G401.6 (cell line): ENCODE measurements around the gene ZDHHC8.

ENCODE experiments used
- FAIRE-seq: peaks from 2 replicates; lab custom pipeline; 2012; peaks lifted over from hg19 to GRCh38; lab: Jason Lieb, UNC

Gene ZDHHC8

DNA sequence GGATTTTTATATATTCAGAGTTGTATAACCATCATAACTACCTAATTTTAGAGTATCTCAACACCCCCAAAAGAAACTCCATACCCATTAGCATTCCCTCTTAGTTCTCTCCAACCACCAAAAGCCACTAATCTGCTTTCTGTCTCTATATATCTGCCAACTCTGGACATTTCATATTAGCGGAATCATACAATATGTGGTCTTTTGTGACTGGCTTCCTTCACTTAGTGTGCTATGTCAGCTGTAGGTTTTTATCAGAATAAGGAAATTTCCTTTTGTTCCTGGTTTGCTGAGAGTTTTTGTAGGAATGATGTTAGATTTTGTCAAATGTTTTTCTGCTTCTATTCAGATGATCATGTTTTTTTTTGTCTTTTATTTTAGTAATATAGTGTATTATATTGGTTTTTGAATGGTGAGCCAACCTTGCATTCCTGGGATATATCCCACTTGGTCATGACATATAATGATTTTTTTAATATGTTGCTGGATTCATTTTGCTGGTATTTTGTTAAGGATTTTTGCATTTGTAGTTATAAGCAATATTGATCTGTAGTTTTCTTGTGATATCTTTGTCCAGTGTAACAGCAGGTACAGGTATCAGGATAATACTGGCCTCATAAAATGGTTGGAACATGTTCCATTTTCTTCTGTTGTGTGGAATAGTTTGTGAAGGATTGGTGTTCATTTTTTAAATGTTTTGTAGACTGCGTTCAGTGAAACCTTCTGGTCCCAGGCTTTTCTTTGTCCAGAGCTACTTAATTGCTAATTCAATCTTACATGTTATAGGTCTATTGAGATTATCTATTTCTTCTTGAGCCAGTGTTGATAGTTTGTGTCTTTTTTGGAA, 34.8 kb upstream of the ZDHHC8 start:
- FAIRE-seq = no peak

DNA sequence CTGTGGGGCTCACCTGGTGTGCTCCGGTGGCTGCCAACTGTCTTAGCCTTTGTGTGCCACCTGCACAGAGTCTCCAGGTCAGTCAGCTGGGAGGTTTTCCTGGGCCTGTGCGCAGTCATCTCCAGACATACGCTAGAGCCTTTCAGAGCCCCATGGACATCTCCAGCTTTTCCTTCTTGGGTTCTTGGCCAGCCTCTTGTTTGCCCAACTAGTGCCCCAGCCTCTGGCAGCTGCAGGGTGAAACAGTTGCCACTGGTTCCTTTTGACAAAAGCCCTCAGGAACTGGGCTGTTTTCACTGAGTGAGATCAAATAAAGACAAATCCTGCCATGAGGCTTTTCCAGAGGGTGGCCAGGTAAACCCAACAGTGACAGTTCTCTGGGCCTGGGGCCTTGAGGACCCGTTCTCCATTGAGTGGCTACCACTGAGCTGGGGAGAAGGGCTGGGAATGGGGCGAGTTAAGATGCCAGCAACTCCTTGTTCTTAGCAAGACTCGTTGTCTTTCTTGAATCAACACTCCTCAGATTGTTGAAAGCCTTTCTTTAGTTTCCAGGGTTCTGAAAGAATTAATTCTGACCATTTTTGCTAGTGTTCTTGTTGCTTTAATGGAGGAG, 32.4 kb upstream of the ZDHHC8 start:
- no peak for FAIRE-seq

DNA sequence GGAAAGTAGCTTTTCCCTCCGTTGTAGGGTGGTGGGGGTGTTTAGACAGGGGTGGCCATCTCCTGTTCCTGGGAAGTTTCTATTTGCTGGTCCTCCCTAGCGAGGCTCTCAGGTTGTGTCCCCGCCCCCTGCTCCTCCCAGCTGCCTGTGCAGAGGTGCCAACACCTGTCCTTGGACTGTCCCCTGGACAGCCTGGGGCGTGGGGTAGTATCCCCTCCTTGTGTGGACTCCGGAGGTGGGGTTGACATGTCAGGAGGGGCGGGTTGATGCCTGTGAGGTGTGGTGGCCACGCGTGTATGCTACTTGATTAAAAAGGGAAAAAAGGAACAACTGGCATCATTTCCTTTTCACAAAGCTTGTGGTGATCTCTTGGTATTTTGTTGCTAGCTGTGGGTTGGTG, 30.0 kb upstream of the ZDHHC8 start:
- FAIRE-seq = no peak

DNA sequence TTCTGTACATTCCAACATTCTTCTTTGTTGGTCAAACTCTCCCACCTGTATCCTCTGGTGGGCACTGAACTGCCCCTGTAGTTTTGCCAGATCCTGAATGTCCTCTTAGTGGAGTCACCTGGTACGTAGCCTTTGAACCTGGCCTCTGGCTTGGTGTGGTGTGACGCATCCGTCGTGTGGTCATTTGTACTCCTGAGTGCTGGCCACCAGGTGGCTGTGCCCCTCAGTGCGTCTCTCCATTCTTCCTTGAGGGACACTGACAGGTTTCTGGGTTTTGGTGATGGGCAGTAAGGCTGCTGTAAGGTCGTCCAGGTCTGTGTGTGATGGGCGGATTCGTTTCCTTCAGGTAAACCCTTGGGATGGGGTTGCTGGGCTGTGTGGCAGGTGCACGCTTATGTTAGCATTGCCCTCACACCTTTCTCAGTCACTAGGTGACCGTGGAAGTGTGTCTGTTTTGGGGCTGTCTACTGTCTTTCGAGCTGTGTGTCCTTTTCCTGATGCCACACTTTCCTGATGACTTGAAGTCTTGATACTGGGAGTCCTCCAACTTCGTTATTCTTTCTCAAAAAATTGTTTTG, 29.3 kb upstream of the ZDHHC8 start:
- FAIRE-seq = no peak

DNA sequence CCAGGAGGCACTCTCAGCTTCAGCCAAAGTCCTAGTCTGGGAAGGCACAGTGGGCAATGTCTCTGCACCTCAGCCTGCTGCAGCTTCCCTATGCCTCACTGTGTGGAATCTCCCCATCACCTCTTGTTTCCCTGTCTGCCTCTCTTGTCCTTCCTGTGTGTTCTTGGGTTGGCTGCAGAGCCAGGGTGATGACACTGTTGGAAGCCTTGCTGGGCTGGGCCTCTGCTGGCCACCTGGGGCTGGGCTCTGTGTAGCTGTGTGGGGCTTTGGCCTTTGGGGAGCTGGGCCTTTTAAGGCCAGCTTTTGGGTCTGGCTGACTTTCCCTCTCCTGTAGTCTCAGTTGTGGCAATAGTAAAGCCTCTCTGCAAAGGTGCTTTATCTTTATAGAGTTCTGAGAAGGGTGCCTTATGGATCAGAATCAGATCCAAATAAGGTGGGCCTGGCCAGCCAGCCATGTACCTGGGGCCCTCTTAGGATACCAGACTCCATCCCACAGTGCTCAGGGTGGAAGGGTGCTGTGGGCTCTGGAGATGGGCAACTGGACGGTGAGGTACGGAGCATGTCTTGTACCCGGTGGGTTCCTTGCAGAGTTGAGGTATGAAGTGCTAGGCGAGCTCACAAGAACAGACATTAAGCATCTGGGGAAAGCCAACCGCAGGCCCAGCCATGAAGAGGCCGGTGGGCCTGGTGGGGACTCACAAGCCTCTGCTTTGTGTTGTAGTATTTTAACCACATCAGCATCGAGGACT, 26.0 kb upstream of the ZDHHC8 start:
- no peak for FAIRE-seq

DNA sequence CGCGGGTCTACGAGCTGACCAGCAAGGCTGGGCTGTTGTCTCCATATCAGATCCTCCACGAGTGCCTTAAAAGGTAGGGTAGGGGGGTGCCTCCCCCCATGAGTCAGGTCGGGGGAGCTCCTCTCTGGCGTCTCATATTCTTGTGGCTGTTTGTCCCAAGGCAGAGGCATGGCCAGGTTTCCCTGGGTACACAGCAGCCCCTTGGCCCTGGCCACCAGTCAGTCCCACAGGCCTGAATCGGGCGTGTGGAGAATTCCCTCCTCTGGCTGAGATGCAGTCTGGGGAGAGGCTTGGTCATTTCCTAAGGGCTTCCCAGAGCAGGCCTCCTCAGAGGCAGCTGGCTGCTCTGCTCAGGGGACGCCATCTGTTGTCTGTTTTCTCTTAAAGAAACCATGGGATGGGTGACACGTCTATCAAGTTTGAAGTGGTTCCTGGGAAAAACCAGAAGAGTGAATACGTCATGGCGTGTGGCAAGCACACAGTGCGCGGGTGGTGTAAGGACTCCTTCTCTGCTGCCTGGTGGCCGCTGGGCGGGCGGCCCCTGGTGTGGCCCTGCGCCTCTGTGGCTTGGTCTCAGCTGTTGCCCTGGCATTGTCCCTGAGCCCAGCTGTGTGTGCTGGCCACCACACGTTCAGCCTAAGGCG, 25.3 kb upstream of the ZDHHC8 start:
- no peak for FAIRE-seq

DNA sequence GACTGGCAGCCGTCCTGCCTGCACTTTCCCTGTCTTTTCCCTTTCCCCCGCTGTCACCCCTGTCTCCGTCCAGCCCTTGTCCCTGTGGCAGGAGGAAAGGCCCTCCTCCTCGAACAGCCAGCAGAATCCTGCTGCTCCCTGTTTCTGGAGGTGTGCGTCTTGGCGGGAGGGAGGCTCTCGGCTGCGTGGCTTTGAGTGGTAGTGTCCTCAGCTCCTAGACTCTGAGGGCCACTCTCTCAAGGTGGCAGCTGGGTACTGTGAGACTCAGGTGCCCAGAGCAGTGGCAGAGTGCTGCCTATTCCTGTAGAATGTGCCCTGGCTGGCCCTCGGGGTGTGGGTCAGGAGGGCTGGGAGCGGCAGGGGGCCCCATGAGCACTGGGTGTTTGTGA, 24.8 kb upstream of the ZDHHC8 start:
- no peak for FAIRE-seq

DNA sequence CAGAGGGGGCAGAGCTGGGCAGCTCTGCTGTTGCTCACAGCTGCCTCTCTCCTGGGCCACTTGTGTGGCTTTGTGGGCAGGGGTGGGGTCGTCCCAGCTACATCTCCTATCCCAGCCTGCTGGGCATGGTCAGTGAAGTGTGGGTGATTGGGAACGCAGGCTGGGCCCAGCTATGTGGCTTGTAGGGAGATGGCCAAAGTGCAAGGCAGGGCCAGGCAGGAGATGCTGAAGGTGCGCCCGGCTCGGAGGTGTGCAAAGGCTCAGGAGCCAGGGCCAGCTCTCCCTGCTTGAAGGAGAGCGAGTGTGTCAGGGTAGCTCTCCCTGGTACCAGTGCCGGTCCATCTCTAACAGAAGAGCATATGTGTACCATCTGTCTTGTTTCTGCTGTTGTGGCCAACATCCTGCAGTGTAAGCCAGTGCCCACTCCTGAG, 24.1 kb upstream of the ZDHHC8 start:
- FAIRE-seq = no peak

DNA sequence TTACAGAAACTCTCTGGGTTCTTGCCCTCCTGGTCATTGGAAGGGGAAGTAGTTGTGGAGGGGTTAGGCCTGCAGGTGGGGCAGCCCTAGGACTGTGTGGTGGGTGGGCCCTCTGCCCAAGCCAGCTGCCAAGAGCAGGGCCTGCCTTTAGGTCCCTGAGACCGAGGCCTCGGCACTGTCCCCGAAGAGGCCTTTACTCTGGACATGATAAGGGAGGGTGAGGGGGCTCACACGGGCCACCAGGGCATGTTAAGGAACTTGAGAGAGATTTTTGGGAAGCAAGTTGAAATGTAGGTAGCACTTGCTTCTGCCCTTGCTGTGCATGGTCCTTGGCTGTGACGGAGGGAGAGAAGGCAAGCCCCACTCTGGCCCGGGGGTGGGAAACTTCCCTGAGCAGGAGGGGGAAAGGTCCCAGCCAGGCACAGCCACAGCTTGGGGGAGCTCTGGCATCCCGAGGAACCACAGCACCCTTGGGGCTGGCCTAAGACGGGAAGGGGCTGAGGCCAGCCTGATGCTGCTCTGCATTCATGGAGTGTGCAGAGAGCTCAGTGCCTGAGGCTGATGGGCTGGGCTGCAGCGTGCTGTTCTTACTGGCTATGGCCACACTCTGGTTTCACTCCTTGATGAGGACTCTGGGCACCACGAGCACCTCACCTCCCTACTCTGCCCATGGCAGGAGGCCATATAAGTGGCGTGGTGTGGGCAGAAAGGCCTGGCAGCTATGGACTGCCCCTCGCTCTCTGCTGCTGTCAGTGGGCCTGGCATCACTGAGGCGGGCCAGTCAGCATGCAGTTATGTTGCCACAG, 23.4 kb upstream of the ZDHHC8 start:
- FAIRE-seq = no peak

DNA sequence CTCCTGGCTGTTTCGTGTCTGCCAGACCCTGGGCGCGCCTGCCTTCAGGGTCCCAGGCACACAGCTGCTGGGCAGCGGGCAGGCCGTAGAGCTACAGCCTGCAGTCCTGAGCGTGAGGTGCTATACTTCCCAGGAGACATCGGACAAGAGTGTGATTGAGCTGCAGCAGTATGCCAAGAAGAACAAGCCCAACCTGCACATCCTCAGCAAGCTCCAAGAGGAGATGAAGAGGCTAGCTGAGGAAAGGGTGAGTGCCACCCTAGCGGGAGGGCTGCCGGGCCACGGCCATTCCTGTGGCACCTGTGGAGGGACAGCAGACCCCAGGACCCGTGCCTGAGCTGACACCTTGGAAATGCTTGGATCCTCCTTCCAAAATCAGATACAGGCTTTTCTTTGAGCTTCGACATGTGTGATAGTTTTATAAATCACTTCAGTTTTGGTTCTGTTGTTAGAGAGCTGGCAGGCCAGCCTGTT, 22.8 kb upstream of the ZDHHC8 start:
- no peak for FAIRE-seq

DNA sequence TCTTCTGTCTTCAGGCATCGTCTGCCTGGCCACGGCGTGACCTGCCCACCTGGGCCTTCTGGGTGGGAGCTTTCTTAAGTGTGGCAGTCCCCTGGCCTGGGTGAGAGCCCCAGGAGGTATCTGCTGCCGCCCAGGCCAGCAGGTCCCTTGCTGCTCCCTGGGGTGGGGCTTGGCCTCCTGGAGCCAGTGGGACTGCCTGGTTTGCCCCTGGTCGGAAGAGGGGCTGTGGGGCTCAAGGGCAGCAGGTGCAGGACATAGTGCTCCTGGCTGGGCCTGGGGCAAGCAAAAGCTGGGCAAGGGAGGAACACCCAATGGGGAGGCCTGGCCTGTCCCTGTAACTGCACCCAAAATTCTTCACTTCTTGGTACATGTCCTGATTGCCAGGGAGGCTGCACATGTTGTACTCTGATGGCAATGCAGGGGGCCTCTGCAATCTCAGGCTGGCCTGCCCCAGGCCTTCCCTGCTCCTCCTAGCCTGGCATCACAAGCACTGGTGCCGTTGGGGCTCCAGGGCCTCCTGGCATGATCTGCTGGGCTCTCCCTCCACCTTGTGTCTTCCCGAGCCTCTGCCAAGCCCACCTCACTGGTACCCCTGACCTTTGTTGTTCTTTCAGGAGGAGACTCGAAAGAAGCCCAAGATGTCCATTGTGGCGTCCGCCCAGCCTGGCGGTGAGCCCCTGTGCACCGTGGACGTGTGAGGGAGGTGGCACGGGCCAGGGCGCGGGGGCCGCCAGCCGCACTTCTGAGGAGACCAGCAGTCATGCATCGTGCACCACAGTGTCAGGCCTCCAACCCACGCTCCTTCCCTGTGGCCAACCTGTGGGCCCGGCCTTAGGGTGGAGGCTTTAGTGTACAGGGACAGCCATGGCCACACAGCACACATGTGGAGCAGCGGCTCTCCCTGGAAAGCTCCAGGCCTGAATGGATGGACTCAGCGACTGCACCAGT, 21.9 kb upstream of the ZDHHC8 start:
- FAIRE-seq = no peak

DNA sequence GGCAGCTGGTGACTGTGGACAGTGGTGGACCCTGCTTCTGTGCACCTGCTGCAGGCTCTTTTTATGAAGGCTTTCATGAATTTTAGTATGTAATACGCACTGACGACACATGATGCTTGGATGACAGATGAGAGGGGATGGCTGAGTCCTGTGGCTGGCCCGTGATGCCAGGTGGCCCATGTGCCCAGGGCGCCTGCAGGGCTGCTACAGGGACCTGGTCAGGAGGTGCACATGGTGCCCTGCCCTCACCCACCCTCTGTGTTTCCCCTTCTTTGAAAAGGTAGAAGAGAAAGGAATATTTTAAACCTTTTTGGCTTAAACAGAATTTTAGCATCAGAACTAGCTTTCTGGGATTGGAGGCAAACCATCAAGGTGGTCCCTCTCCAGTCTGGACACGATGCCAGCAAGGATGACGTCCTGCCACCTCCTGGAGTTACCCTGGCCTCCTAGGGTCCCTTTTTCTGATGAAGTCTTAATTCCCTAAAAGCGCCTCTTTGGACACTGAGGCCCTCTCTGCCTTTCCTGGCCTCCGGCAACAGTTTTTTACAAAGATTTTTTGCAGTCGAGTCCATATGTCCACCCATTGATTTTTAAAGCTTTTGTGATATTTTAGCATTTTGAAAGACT, 21.1 kb upstream of the ZDHHC8 start:
- FAIRE-seq = no peak

DNA sequence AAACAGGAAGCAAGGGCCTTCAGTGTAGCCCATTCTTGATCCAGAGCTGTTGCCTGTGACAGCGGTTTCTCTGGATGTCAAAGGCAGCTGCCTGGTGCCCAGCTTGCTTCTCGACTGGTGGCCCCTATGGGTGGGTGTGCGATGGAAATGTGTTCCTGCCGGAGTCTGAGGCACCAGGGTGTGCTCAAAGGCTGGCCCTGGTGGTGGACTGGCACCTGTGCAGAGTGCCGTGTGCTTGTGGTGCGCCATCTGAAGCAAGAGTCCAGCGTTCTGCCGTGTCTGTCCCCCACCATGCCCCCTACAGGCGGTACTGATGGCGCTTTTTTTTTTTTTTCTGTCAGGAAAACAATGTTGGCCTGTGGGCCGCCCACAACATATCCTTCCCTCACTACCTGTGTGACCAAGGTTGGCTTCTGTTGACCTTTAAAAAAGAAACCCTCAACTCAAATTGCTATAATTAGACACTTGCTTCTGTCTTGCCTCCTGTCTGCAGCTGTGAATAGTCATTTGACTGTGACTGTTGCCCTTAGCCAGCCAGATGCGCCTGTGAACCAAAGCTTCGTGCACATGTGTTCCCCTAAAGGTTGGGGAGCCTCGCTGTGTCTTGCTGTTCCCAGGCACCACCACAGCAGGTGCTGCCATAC, 20.4 kb upstream of the ZDHHC8 start:
- FAIRE-seq = peak; percentile 74

DNA sequence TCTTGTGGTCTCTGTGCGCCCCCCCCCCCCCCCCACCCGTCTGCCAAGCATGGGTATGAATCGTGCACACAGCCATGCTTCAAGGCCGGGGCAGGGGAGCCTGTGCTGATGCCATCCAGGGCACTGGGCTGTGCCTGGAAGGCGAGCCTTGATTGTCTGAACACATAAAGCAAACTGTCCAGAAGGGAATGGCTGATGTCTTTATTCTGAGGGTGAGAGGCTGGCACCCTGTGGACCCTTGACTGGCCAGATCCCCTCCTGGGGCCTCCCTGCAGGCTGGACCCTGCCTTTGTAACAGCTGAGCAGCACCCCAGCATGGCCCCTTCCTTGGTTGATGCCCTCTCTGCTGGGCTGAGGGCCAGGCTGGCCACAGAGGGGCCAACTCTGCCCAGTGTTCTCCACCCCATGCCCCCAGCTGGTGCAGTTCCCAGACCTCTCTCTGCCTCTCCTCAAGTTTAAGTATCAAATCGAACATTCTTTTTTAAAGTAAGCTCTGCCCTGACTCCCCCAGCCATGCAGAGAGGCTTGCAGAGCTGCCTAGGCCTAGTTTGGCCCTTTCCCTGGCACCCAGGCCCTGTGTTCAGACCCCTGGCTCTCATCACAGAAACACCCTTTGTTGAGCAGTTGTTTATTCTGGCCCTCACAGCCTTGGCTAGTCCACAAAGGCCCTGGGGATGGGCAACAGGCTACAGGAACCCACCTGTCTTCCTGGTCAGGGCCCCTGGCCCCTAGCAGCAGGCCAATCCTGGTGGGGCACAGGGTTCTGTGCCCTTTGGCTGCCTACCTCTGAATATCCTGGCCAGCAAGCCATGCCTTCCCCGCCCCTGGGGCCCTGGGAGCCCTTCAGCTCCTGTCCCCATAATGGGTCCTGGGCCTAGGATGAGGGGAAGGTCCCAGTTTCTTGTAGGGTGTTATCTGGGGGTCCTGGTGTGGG, 19.6 kb upstream of the ZDHHC8 start:
- no peak for FAIRE-seq

DNA sequence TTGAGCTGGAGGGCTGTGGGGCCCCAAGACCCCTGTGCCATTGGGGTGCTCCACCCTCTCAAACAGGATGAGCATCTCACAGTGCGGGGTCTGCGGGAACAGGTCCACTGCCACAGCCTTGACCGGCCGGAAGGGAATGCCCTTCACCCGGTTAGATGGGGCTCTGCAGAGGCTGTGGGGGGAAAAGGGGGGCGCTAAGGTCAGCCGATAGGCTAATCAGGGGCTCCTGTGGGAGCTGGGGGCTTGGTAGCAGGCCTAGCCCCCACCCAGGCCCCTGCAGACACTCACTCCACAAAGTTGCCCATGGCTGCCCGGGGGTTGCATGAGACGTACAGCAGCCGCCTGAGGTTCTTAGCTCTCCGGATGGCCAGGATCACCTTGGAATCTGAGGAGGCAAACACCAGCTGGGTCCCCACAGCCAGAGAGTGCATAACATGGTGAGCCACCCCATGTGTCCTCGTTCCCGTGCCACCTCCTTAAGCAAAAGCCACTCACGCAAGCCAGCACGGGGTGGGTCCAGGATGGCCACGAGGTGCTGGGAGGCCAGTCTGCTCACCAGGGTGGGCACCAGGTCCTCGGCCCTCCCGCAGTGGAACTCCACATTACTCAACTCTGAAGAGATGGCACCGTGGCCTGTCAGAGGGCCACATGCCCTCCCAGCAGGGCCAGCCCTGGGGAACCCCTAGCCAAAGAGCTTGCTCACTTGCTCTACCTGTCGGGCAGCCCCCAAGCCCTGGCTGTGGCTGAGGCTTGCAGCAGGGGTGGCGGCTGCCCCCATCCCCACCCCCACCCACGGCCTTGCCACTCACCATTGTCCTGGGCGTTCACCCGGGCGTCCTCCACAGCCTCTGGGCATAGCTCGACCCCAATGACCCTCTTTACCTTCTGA, 18.7 kb upstream of the ZDHHC8 start:
- no peak for FAIRE-seq

DNA sequence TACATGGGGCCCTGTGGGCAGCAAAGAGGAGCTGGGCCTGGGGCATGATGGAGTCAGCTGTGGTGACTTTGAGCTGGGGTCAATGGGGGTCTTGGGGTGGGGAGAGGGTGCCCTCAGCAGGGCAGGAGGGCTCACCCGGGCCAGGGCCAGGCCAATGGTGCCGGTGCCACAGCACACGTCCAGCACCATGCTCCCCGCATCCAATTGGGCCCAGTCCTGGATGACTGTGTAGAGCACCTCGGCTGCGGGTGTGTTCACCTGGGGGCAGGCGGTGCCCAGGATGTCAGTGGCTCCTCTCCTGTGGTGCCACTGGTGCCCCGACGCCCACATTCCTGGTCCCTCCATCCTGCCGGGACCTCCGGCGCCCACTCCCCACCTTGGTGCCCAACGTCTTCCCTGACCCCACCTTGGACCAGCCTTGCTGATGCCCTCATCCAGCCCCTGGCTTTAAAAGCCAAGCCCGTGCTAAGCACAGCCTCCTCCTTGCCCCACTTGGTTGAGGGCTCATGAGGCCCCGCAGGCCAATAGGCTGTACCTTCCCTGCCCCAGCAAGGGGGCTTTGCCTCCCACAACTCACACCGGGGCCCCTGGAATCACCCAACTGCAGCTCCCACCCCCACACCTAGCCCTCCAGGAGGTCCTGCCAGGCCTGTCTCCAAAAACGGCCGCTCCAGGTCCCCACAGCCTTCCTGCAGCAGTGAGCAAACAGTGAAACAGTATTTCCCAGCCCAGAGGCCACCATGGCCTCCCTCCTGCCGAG, 17.9 kb upstream of the ZDHHC8 start:
- FAIRE-seq = no peak
